NCI-H2227 (cell line): Measurements from ENCODE around the gene STK33.
"Not testable (repeated sequence)": the region's sequence is repeated elsewhere in the genome, so short reads cannot be mapped to it uniquely, and the experiment has no call there.

Experiments used
- DNase-seq: peaks from one replicate; lab custom pipeline; 2025; ENCODE audit not compliant: unreplicated experiment; lab: John Stamatoyannopoulos, UW

STK33 gene

GRCh38 chr11:8545698-8546366 is 48.2 kb downstream of the STK33 start:
- no peak for DNase-seq

GRCh38 chr11:8544807-8545206 is 49.2 kb downstream of the STK33 start:
- no peak for DNase-seq

GRCh38 chr11:8543278-8543677 is 50.8 kb downstream of the STK33 start:
- DNase-seq: no peak

GRCh38 chr11:8541448-8541847 is 52.6 kb downstream of the STK33 start:
- DNase-seq: no peak

GRCh38 chr11:8533332-8533731 is 60.7 kb downstream of the STK33 start:
- no peak for DNase-seq

- DNase-seq: no peak
Measured at GRCh38 chr11:8532475-8532874, 61.6 kb downstream of the STK33 start.

- DNase-seq: no peak
Measured at GRCh38 chr11:8531982-8532381, 62.0 kb downstream of the STK33 start.

GRCh38 chr11:8531312-8531711 is 62.7 kb downstream of the STK33 start:
- peak; percentile 70 for DNase-seq

GRCh38 chr11:8527939-8528338 is 66.1 kb downstream of the STK33 start:
- no peak for DNase-seq

- no peak for DNase-seq
Measured at GRCh38 chr11:8523396-8523795, 70.6 kb downstream of the STK33 start.

GRCh38 chr11:8512547-8512946 is 81.5 kb downstream of the STK33 start:
- DNase-seq: no peak

GRCh38 chr11:8503910-8504364 is 90.1 kb downstream of the STK33 start:
- DNase-seq: no peak

- no peak for DNase-seq
Measured at GRCh38 chr11:8501836-8502235, 92.2 kb downstream of the STK33 start.

GRCh38 chr11:8488395-8488794 is 105.6 kb downstream of the STK33 start:
- DNase-seq: no peak

- DNase-seq: no peak
Measured at GRCh38 chr11:8487261-8487660, 106.8 kb downstream of the STK33 start.

GRCh38 chr11:8484251-8484650 is 109.8 kb downstream of the STK33 start:
- DNase-seq: no peak

GRCh38 chr11:8480858-8481257 is 113.2 kb downstream of the STK33 start:
- DNase-seq: no peak

GRCh38 chr11:8477680-8478079 is 116.3 kb downstream of the STK33 start:
- DNase-seq: no peak

- DNase-seq: no peak
Measured at GRCh38 chr11:8477151-8477550, 116.9 kb downstream of the STK33 start.

GRCh38 chr11:8467806-8468205 is 126.2 kb downstream of the STK33 start:
- not testable (repeated sequence) for DNase-seq

- DNase-seq: not testable (repeated sequence)
Measured at GRCh38 chr11:8467356-8467755, 126.7 kb downstream of the STK33 start.

GRCh38 chr11:8466884-8467283 is 127.1 kb downstream of the STK33 start:
- not testable (repeated sequence) for DNase-seq

GRCh38 chr11:8459711-8460399 is 134.2 kb downstream of the STK33 start:
- DNase-seq: no peak
